Ammon's horn (tissue), 1 donor: ENCODE measurements around the gene ZNRF4.
"Not testable (repeated sequence)": the region's sequence is repeated elsewhere in the genome, so short reads cannot be mapped to it uniquely, and the experiment has no call there.

Source experiments
- DNase-seq: peaks from one replicate; pipeline ENCODE4 v3.0.0-alpha.2; 2016; ENCODE audit warnings: low spot score

ZNRF4 gene

DNA sequence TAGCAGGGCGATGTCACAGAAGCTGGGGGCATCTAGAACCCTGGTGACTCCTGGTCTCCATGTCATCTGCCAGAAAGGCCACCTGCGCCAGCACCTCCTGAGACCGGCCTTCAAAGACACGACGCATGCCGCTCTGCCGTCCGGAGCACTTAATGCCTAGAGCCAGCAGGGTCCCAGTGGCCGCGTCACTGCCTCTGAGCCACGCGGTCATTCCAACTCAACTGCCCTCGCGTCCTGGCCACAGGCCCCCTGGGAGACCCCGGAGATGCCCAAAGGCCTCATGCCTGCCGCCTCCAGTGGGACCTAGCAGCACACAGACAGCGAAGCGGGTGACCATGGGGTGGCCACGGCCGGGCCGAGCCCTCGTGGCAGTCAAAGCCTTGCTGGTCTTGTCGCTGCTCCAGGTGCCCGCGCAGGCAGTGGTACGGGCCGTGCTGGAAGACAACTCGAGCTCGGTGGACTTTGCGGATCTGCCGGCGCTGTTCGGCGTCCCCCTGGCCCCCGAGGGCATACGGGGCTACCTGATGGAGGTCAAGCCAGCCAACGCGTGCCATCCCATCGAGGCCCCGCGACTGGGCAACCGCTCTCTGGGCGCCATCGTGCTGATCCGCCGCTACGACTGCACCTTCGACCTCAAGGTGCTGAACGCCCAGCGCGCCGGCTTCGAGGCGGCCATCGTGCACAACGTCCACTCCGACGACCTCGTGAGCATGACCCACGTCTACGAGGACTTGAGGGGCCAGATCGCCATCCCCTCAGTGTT, at the start of gene ZNRF4:
Gene ZNRF4 (plus strand): TSS at position 51 of the 763 bp plus-strand sequence. CDS start 75 bp downstream, at position 126.
- DNase-seq = no peak

- not testable (repeated sequence) for DNase-seq
Observed at GRCh38 chr19:5406198-5406597, 49.0 kb upstream of the ZNRF4 start.

- DNase-seq = peak; percentile 10
Observed at GRCh38 chr19:5406816-5407215, 48.4 kb upstream of the ZNRF4 start.

GRCh38 chr19:5407356-5407755, 47.9 kb upstream of the ZNRF4 start:
- DNase-seq = no peak

GRCh38 chr19:5417495-5418436, 37.5 kb upstream of the ZNRF4 start:
- DNase-seq = no peak

GRCh38 chr19:5418677-5419076, 36.5 kb upstream of the ZNRF4 start:
- no peak for DNase-seq

GRCh38 chr19:5420953-5421352, 34.3 kb upstream of the ZNRF4 start:
- no peak for DNase-seq

- no peak for DNase-seq
Observed at GRCh38 chr19:5423567-5424125, 31.6 kb upstream of the ZNRF4 start.

DNA sequence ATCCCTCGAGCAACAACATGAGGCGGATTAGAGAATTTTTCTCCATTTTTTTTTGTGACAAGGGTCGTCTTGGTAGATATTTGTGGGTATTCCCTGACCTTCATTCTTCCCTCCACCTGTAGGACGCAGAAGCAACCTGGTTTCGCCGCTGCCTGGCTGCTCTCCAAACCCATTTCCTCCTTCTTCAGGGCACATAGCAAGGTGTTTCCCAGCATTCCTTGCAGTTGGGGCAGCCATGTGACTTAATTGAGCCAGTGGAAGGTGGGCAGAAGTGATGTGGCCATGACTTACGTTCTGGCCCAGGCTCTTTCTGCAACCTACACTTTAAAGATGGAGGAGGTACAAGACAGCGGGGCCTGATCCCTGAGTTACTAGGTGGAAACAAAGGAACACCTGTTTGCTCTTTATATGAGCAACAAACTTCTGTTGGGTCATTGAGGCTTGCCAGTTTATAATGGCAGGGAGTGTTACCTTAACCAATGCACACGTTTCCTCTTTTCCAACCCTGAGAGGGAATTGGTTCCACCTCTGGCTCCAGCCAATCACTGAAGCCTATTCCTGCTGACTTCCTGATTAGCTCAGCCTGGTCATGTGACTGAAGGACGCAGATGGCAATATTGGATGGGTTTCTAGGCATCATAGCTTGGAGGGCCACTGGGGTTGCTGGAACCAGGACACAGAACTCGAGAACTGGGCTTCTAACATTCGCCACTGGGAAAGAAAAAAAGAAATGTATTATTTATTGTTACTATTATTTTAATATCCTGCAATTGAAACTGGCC, 30.8 kb upstream of the ZNRF4 start:
- no peak for DNase-seq

DNA sequence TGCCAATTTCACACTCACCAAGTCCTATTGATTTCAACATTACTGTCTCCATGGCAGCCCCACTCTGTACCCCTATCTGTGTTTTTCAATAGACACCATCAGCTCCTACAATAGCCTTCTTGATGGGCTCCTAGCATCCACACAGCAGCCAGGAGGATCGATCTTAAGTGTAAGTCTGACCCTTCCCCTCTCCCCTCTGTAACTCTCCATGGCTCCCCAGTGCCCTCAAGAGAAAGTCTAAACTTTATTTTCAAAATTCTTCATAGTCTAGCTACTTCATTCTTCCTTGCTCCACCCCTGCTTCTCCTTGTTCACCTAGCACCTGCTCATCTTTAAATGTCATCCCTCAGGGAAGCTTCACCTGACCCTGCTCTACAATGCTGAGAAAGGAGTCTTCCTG, 30.0 kb upstream of the ZNRF4 start:
- DNase-seq = no peak

DNA sequence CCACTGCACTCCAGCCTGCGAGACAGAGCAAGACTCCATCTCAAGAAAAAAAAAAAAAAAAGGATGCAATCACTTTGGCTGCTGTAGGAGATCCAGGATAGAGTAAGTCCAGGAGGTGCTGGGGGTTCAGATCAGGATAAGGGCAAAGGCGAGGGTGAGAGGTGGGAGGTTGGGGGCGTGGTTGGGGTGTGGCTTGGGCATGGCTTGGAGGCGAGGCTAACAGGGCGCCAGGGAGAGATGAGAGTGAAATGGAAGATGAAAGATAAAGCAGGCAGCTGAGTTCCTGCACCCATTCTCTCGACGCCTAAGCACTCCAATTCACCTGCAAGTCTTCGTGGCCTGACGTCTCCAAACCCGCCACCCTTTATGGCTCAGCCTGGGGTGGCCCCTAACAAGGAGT, 25.0 kb upstream of the ZNRF4 start:
- DNase-seq = no peak

- DNase-seq = no peak
Observed at GRCh38 chr19:5432687-5433086, 22.5 kb upstream of the ZNRF4 start.

- no peak for DNase-seq
Observed at GRCh38 chr19:5434351-5434917, 20.8 kb upstream of the ZNRF4 start.

- DNase-seq = peak; percentile 53
Observed at GRCh38 chr19:5434970-5435641, 20.1 kb upstream of the ZNRF4 start.

DNA sequence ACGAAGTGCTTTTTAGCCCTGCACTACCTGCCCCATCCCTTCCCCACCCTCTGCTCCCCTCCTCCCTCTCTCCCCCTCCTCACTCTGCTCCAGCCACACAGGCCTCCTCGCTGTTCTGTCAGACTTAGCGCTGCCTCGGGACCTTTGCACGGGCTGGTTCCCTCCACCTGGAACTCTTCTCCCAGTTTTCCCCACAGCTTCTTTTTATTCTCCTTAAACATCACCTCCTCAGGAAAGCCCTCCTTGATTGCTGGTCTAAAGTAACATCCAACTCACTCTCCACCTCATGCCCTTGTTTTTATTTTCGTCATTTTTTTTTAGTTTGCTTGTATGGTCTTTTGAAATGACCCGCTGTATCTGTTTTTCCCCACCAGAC, 19.6 kb upstream of the ZNRF4 start:
- DNase-seq = no peak

- DNase-seq = peak; percentile 76
Observed at GRCh38 chr19:5436106-5436947, 18.9 kb upstream of the ZNRF4 start.

GRCh38 chr19:5436948-5437306, 18.3 kb upstream of the ZNRF4 start:
- no peak for DNase-seq

DNA sequence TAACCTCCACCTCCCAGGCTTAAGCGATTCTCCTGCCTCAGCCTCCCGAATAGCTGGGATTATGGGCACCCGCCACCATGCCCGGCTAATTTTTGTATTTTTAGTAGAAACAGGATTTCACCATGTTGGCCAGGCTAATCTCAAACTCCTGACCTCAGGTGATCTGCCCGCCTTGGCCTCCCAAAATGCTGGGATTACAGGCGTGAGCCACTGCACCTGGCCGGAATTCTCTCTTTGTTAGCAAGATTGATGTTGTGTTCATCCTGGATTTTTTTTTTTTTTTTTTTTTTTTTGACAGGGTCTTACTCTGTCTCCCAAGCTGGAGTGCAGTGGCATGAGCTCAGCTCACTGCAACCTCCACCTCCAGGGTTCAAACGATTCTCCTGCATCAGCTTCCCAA, 16.5 kb upstream of the ZNRF4 start:
- not testable (repeated sequence) for DNase-seq

DNA sequence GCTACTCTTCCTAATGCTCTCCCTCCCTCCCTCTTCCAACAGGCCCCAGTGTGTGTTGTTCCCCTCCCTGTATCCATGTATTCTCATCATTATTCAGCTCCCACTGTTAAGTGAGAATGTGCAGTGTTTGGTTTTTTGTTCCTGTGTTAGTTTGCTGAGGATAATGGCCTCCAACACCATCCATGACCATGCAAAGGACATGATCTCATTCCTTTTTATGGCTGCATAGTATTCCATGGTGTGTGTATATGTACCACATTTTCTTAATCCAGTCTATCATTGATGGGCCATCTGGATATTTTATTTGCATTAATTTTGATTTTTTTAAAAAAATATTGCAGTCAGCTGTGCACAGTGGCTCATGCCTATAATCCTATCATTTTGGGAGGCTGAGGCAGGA, 15.8 kb upstream of the ZNRF4 start:
- DNase-seq = no peak

DNA sequence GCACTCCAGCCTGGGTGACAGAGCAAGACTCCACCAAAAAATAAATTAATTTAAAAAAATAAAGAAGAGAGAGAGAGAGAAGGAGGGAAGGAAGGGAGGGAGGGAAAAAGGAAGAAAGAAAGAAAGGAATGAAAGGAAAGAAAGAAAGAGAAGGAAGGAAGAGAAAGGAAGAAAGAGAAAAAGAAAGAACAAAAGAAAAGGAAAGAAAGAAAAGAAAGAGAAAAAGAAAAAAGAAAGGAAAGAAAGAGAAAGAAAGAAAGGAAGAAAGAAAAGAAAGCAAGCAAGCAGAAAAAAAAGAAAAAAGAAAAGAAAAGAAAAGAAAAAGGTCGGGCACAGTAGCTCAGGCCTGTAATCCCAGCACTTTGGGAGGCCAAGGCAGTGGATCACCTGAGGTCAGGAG, 14.9 kb upstream of the ZNRF4 start:
- no peak for DNase-seq
